Stimulated activated CD4-positive, alpha-beta T cell treated with anti-CD3 and anti-CD28 coated beads, Interleukin-1b, Interleukin-23, amount 100 ng/mL, for 24 hours (primary cell): ENCODE measurements around the gene ZNF804A.

Experiments used
- DNase-seq, 4 experiments: peaks; one replicate each; pipeline ENCODE4 v3.0.0-alpha.2; 2020; ENCODE audit warnings: low read depth in 4 of 4, low spot score in 1 of 4

Gene ZNF804A

DNA sequence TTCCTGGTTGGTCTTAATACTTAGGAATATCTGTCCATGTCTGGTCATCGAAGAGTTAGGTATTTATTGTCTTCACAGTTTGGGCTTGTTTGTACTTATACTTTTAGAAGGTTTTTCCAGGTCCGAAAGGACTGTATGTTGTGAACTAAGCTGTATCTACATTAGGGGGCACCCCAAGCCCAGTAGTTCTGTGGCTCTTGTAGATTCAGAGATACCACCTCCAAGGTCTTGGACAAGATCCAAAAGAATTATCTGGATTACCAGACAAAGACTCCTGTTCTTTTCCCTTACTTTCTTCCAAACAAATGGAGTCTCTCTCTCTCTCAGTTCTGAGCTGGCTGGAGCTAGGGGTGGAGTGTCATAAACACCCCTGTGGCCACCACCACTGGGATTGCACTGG lies 328.7 kb downstream of the ZNF804A start:
- no peak for DNase-seq

DNA sequence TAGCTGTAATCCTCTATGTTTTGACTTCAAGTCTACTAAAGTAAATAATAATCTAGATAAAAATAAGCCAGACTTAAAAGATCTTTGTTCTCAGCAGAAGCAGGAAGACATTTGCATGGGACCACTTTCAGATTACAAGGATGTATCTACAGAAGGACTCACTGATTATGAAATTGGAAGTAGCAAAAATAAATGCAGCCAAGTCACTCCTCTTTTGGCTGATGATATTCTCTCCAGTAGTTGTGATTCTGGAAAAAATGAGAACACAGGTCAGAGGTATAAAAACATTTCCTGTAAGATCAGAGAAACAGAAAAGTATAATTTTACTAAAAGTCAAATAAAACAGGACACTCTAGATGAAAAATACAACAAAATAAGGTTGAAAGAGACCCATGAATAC lies 338.4 kb downstream of the ZNF804A start:
- DNase-seq = no peak

- DNase-seq = no peak
Observed at GRCh38 chr2:184938221-184938985, 340.1 kb downstream of the ZNF804A start.

DNA sequence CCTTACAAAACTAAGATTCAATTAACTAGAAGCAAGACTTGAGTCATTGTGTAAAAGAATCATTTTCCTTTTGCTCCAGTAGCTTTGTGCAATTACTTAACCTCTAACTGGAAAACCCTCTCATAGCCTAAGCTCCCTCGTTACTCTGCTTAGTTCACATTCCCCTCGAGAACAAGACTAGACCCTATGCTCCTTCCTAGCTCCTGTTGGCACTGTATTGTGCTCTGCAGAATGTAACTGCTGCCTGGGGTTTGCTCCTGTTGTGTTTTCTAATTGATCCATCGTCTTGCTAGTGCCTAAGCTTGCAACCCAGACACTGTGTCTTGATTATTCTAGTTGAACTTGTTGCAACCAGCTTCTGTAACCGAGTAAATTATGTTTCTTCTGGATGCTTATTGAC lies 347.0 kb downstream of the ZNF804A start:
- no peak for DNase-seq

DNA sequence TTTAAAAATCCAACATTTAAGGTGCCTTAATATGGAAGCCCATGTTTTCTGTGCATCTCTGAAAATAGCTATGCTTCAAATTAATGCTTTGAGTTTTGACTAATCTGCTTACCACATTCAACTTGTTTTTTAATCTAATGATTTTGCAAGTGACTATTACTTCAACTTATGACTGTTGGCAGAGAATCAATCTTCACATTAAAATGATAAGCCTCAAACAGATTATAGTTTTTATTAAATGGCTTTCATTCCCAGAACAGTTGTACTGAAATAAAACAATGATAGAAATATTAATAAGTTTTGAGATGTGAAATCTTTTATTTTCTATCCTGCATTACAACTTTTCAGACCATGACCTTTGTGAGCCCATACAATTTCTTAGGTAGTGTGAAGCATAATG lies 347.5 kb downstream of the ZNF804A start:
- DNase-seq = no peak

GRCh38 chr2:184956856-184957255 lies 358.5 kb downstream of the ZNF804A start:
- DNase-seq = no peak

- DNase-seq = no peak
Observed at GRCh38 chr2:184971546-184972068, 373.3 kb downstream of the ZNF804A start.
